ENCODE data around the gene TACR3. TPM values are rescaled to one million over a fixed set of nuclear protein-coding genes. Genes with fewer than 3 reads are reported as not detected.

Gene TACR3
- total and polyA plus RNA-seq, 9 of the 15 experiments (the other 6 are each of a cell fraction or from before 2014, with no cell fraction given), result not detected

DNA sequence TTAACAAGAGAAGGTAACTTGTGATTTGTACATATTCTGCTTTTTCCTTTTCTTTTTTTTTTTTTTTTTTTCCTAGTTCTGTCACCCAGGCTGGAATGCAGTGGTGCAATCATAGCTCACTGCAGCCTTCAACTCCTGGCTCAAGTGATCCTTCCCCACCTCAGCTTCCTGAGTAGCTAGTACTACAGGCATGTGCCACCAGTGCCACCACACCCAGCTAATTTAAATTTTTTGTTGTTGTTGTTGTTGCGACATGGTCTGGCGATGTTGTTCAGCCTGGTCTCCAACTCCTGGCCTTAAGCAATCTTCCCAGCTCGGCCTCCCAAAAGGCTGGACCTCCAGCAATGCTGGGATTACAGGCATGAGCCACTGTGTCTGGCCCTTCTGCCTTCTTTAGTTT lies 1.5 kb upstream of the TACR3 start:
- H3K79me2 ChIP-seq (ENCODE audit: control insufficient read depth, insufficient read depth, low read length), result no peaks in the 10 kb centered on the region
- no peak for ATAC-seq
- no peak overlapping the region for H2AFZ ChIP-seq (ENCODE audit: low read depth, low read length)
- H3K4me3 ChIP-seq, result no peak overlapping the region
- TF ChIP-seq, protein P1, sequence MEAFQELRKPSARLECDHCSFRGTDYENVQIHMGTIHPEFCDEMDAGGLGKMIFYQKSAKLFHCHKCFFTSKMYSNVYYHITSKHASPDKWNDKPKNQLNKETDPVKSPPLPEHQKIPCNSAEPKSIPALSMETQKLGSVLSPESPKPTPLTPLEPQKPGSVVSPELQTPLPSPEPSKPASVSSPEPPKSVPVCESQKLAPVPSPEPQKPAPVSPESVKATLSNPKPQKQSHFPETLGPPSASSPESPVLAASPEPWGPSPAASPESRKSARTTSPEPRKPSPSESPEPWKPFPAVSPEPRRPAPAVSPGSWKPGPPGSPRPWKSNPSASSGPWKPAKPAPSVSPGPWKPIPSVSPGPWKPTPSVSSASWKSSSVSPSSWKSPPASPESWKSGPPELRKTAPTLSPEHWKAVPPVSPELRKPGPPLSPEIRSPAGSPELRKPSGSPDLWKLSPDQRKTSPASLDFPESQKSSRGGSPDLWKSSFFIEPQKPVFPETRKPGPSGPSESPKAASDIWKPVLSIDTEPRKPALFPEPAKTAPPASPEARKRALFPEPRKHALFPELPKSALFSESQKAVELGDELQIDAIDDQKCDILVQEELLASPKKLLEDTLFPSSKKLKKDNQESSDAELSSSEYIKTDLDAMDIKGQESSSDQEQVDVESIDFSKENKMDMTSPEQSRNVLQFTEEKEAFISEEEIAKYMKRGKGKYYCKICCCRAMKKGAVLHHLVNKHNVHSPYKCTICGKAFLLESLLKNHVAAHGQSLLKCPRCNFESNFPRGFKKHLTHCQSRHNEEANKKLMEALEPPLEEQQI (IDR thresholded peaks at IDR 0.05), result no peak
- TF ChIP-seq SLC30A9 (CRISPR knock-in tag; IDR thresholded peaks at IDR 0.05), result no peak
- TF ChIP-seq, protein P2, sequence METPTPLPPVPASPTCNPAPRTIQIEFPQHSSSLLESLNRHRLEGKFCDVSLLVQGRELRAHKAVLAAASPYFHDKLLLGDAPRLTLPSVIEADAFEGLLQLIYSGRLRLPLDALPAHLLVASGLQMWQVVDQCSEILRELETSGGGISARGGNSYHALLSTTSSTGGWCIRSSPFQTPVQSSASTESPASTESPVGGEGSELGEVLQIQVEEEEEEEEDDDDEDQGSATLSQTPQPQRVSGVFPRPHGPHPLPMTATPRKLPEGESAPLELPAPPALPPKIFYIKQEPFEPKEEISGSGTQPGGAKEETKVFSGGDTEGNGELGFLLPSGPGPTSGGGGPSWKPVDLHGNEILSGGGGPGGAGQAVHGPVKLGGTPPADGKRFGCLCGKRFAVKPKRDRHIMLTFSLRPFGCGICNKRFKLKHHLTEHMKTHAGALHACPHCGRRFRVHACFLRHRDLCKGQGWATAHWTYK (CRISPR knock-in tag; IDR thresholded peaks at IDR 0.05), result no peak
- no peak for TF ChIP-seq ZNF232 (CRISPR knock-in tag; IDR thresholded peaks at IDR 0.05)
- TF ChIP-seq MYBL2 (IDR thresholded peaks at IDR 0.05; ENCODE audit: low read depth), result no peak
- TF ChIP-seq MYBL2 (CRISPR knock-in tag; IDR thresholded peaks at IDR 0.05; ENCODE audit: borderline replicate concordance), result no peak
- no peak for TF ChIP-seq MAZ (CRISPR knock-in tag; conservative IDR thresholded peaks at IDR 0.05 in 1 of 2, IDR thresholded peaks at IDR 0.05 in 1 of 2)
- TF ChIP-seq XRCC4 (IDR thresholded peaks at IDR 0.05; ENCODE audit: extremely low read depth, insufficient read depth, insufficient read length), result no peak
- no peak for TF ChIP-seq DDX20 (tag; IDR thresholded peaks at IDR 0.05; ENCODE audit: low read depth)
- no peak for TF ChIP-seq GABPB1 (CRISPR knock-in tag; IDR thresholded peaks at IDR 0.05)
- TF ChIP-seq KHSRP (IDR thresholded peaks at IDR 0.05), result no peak
- no peak for TF ChIP-seq ETV5 (CRISPR knock-in tag; IDR thresholded peaks at IDR 0.05; ENCODE audit: low read depth)
- H3K9me3 ChIP-seq (replicated peaks; ENCODE audit: control insufficient read depth, insufficient read depth, low read depth, low read length), result no peaks in the 10 kb centered on the region
- no peak for DNase-seq (ENCODE audit: extremely low read depth in 1 of 4, low spot score in 3 of 4)
- H3K4me2 ChIP-seq (ENCODE audit: insufficient read depth, low read length), result no peak overlapping the region
- H3K4me1 ChIP-seq (replicated peaks in 1 of 2; ENCODE audit: control insufficient read depth in 2 of 2, insufficient read depth in 2 of 2, low read length in 2 of 2), result no peaks in the 10 kb centered on the region
- in situ Hi-C loops (cut with MboI), result no loop called here
- FAIRE-seq, result no peak
- ChIA-PET POLR2A (no interaction called here), CTCF (ENCODE audit: low intra/inter-chr PET ratio) (no interaction called here)
- no peaks in the 10 kb centered on the region for H3K36me3 ChIP-seq (ENCODE audit: control insufficient read depth, insufficient read depth, low read length)
- H3K27ac ChIP-seq (ENCODE audit: extremely low read depth, low read depth, low read length), result no peak overlapping the region
- no peak overlapping the region for H3K9ac ChIP-seq (ENCODE audit: insufficient read depth in 1 of 2, low read depth in 2 of 2, low read length in 2 of 2)
- no peaks in the 10 kb centered on the region for H3K9me1 ChIP-seq (ENCODE audit: control insufficient read depth, insufficient read depth, low read length)
- BruUV-seq (replicated peaks), result no TSS peak
- no peaks in the 10 kb centered on the region for H4K20me1 ChIP-seq (replicated peaks; ENCODE audit: control insufficient read depth, insufficient read depth, low read length)
- no peaks in the 10 kb centered on the region for H3K27me3 ChIP-seq (ENCODE audit: control insufficient read depth in 2 of 2, insufficient read depth in 2 of 2, low read length in 2 of 2)
- intact Hi-C loops (cut with micrococcal nuclease), result no loop called here
- 0% methylated on average over 3 of the region's 3 CpGs for WGBS (ENCODE audit: insufficient coverage, low coverage, missing lambda C conversion rate)
